GM12878 (cell line): ENCODE data around the gene TCEA2. TPM values are rescaled to one million over a fixed set of nuclear protein-coding genes. Genes with fewer than 3 reads are reported as not detected.
A peak's percentile ranks its signal among the peaks of the same experiment; 100 is the strongest.

Source experiments
- ATF2 ChIP-seq: IDR thresholded peaks from 2 replicates; pipeline ENCODE4 v1.6.1; 2012; ENCODE audit warnings: low read length, inconsistent platforms
- CUX1 ChIP-seq: IDR thresholded peaks from 2 replicates; pipeline ENCODE4 v1.6.1; 2012; ENCODE audit warnings: improper control_type of control experiment, low read depth, low read length; ENCODE audit not compliant: insufficient replicate concordance
- MAX ChIP-seq: IDR thresholded peaks from 2 replicates; pipeline ENCODE4 v1.6.1; 2012; ENCODE audit warnings: low read depth, low read length, improper control_type of control experiment
- MXI1 ChIP-seq: fragments of 150-350 bp; IDR thresholded peaks from 2 replicates; pipeline ENCODE4 v1.6.1; 2011; ENCODE audit warnings: low read depth, mild to moderate bottlenecking, inconsistent platforms, low read length, improper control_type of control experiment
- PBX3 ChIP-seq: IDR thresholded peaks from 2 replicates; pipeline ENCODE4 v1.6.1; 2011; ENCODE audit warnings: mild to moderate bottlenecking, low read depth, low read length, moderate library complexity; ENCODE audit not compliant: insufficient replicate concordance
- polyA plus RNA-seq, 11 experiments: library from polyadenylated mRNA; depleted of rRNA in 4 of 11; unstranded in 6 of 11; stranded (reverse) in 5 of 11; fragments of >200 nt; fragmentation: Nextera tagmentation in 4 of 11; fragmentation: Illumina TruSeq in 1 of 11; extraction: Ambion mirVana in 4 of 11; extraction: Trizol in 1 of 11; gene quantifications; 1 replicate in 1 of 11; 2 replicates in 10 of 11; pipeline versions ENCODE4 v1.2.1 to v1.2.3, GENCODE V29; 2011 to 2016; ENCODE audit warnings: inconsistent platforms in 2 of 11, missing spikeins in 2 of 11, low read depth in 1 of 11
- total RNA-seq, 4 experiments: library from RNA; depleted of rRNA in 3 of 4; stranded (reverse); fragments of >200 nt in 3 of 4; fragmentation: Illumina TruSeq in 1 of 4; extraction: Trizol in 1 of 4; gene quantifications; 2 replicates each; pipeline versions ENCODE4 v1.2.1 to v1.2.3, GENCODE V29; 2013 to 2021

TCEA2 gene
- total and polyA plus RNA-seq, 10 of the 15 experiments (the other 5 are each of a cell fraction or from before 2014, with no cell fraction given) = 3.4 to 42.5 (median 13.3) TPM

GRCh38 chr20:64038224-64038564 is 24.8 kb upstream of the TCEA2 start (continued):
- TF ChIP-seq PBX3 (peak; percentile 0), ATF2 (no peak), MAX (no peak), CUX1 (no peak), MXI1 (no peak)
